Gastroesophageal sphincter (tissue), 3 donors: Measurements from ENCODE around the gene TGM4.

Source experiments
- POLR2A ChIP-seq, 2 donors: fragments of 450-650 bp; IDR thresholded peaks; one replicate each; pipeline ENCODE4 v1.6.1; 2017; ENCODE audit warnings: antibody characterized with exemption in 2 of 2, mild to moderate bottlenecking in 2 of 2, moderate library complexity in 1 of 2
- TF ChIP-seq, protein P1 (sequence below), 4 experiments: fragments of 200-600 bp in 2 of 4; fragments of 450-650 bp in 2 of 4; sonication (generic) in 1 of 4; IDR thresholded peaks; one replicate each; pipeline ENCODE4 v1.5.1; 2017 to 2019; ENCODE audit warnings: antibody characterized with exemption in 4 of 4, mild to moderate bottlenecking in 2 of 4, moderate library complexity in 2 of 4

DNA sequence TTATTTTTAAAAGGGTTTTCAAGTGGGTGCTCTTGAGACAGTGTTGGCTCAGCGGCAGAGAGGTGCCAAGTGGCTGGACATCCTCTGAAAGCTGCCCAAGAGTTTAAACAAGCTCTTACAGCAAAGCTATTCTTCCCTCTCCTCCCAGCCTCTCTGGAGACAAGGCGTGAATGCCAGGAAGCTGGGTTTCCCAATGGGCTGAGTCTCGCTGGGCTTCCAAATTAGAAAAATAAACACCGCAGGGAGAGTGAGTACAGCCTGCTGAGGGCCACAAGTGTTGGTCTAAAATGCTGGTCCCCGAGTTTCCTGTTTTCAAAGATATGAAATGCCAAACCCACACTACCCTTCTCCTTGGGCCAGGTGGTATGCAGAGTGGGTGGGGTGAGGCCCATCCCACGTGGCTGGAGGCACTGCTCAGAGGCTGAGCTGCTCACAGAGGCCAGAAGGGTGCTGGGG, 65.2 kb downstream of the TGM4 start:
- TF ChIP-seq, protein P1, sequence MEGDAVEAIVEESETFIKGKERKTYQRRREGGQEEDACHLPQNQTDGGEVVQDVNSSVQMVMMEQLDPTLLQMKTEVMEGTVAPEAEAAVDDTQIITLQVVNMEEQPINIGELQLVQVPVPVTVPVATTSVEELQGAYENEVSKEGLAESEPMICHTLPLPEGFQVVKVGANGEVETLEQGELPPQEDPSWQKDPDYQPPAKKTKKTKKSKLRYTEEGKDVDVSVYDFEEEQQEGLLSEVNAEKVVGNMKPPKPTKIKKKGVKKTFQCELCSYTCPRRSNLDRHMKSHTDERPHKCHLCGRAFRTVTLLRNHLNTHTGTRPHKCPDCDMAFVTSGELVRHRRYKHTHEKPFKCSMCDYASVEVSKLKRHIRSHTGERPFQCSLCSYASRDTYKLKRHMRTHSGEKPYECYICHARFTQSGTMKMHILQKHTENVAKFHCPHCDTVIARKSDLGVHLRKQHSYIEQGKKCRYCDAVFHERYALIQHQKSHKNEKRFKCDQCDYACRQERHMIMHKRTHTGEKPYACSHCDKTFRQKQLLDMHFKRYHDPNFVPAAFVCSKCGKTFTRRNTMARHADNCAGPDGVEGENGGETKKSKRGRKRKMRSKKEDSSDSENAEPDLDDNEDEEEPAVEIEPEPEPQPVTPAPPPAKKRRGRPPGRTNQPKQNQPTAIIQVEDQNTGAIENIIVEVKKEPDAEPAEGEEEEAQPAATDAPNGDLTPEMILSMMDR (IDR thresholded peaks at IDR 0.05), result no peak
- TF ChIP-seq POLR2A (IDR thresholded peaks at IDR 0.05), result no peak
